ENCODE measurements around the gene ADAMTS4.

Gene ADAMTS4

GRCh38 chr1:161164901-161165610 is 33.8 kb downstream of the ADAMTS4 start:
- peaks cover 4% of the 10 kb centered on the region; the same call in 1 of the 2 replicates for H3K4me1 ChIP-seq (ENCODE audit: insufficient read depth, low read length)
- peak overlapping the region; percentile 74; the same call in 1 of the 2 replicates for H3K9ac ChIP-seq (ENCODE audit: low read depth, low read length)
- H3K36me3 ChIP-seq (ENCODE audit: insufficient read depth, low read length) = no peaks in the 10 kb centered on the region
- H3K9me3 ChIP-seq (ENCODE audit: control insufficient read depth, insufficient read depth, low read length) = no peaks in the 10 kb centered on the region

- no peak overlapping the region for H3K9ac ChIP-seq (ENCODE audit: low read depth, low read length)
- no peaks in the 10 kb centered on the region for H3K9me3 ChIP-seq (ENCODE audit: control insufficient read depth, insufficient read depth, low read length)
- H3K4me1 ChIP-seq (ENCODE audit: insufficient read depth, low read length) = peaks cover 4% of the 10 kb centered on the region; the same call in 1 of the 2 replicates
- no peaks in the 10 kb centered on the region for H3K36me3 ChIP-seq (ENCODE audit: insufficient read depth, low read length)
These were observed 35.1 kb downstream of the ADAMTS4 start for GRCh38 chr1:161163793-161164192.

GRCh38 chr1:161162806-161163205 is 36.0 kb downstream of the ADAMTS4 start:
- H3K9me3 ChIP-seq (ENCODE audit: control insufficient read depth, insufficient read depth, low read length) = no peaks in the 10 kb centered on the region
- H3K36me3 ChIP-seq (ENCODE audit: insufficient read depth, low read length) = no peaks in the 10 kb centered on the region
- no peak overlapping the region for H3K9ac ChIP-seq (ENCODE audit: low read depth, low read length)
- peaks cover 4% of the 10 kb centered on the region; the same call in 1 of the 2 replicates for H3K4me1 ChIP-seq (ENCODE audit: insufficient read depth, low read length)

- H3K9me3 ChIP-seq (ENCODE audit: control insufficient read depth, insufficient read depth, low read length) = no peaks in the 10 kb centered on the region
- no peaks in the 10 kb centered on the region for H3K36me3 ChIP-seq (ENCODE audit: insufficient read depth, low read length)
- H3K9ac ChIP-seq (ENCODE audit: low read depth, low read length) = no peak overlapping the region
- H3K4me1 ChIP-seq (ENCODE audit: insufficient read depth, low read length) = peaks cover 4% of the 10 kb centered on the region; the same call in 1 of the 2 replicates
These were observed 36.8 kb downstream of the ADAMTS4 start for GRCh38 chr1:161162052-161162451.

GRCh38 chr1:161161652-161162051 is 37.2 kb downstream of the ADAMTS4 start:
- no peaks in the 10 kb centered on the region for H3K36me3 ChIP-seq (ENCODE audit: insufficient read depth, low read length)
- H3K4me1 ChIP-seq (ENCODE audit: insufficient read depth, low read length) = peaks cover 4% of the 10 kb centered on the region; the same call in 1 of the 2 replicates
- no peaks in the 10 kb centered on the region for H3K9me3 ChIP-seq (ENCODE audit: control insufficient read depth, insufficient read depth, low read length)
- no peak overlapping the region for H3K9ac ChIP-seq (ENCODE audit: low read depth, low read length)

- peaks cover 4% of the 10 kb centered on the region; the same call in 1 of the 2 replicates for H3K4me1 ChIP-seq (ENCODE audit: insufficient read depth, low read length)
- H3K9ac ChIP-seq (ENCODE audit: low read depth, low read length) = no peak overlapping the region
- no peaks in the 10 kb centered on the region for H3K9me3 ChIP-seq (ENCODE audit: control insufficient read depth, insufficient read depth, low read length)
- no peaks in the 10 kb centered on the region for H3K36me3 ChIP-seq (ENCODE audit: insufficient read depth, low read length)
These were observed 38.1 kb downstream of the ADAMTS4 start for GRCh38 chr1:161160671-161161145.

- Histone ChIP-seq H3K9me3 (ENCODE audit: control insufficient read depth, insufficient read depth, low read length) (no peaks in the 10 kb centered on the region), H3K4me1 (ENCODE audit: insufficient read depth, low read length) (no peaks in the 10 kb centered on the region), H3K36me3 (ENCODE audit: insufficient read depth, low read length) (no peaks in the 10 kb centered on the region), H3K9ac (ENCODE audit: low read depth, low read length) (peak overlapping the region; percentile 57)
These were observed 39.0 kb downstream of the ADAMTS4 start for GRCh38 chr1:161159913-161160243.

- H3K4me1 ChIP-seq (ENCODE audit: insufficient read depth, low read length) = no peaks in the 10 kb centered on the region
- H3K9ac ChIP-seq (ENCODE audit: low read depth, low read length) = peak within 1 kb of the TSS; percentile 57
- H3K9me3 ChIP-seq (ENCODE audit: control insufficient read depth, insufficient read depth, low read length) = no peaks in the 10 kb centered on the region
- no peaks in the 10 kb centered on the region for H3K36me3 ChIP-seq (ENCODE audit: insufficient read depth, low read length)
These were observed 39.6 kb downstream of the ADAMTS4 start, which contains the start of gene USP21 for GRCh38 chr1:161159087-161159912. TSS of gene USP21 (plus strand) at chr1:161159500. CDS start at chr1:161160641, 1,141 bp downstream.

- no peaks in the 10 kb centered on the region for H3K36me3 ChIP-seq (ENCODE audit: insufficient read depth, low read length)
- no peaks in the 10 kb centered on the region for H3K4me1 ChIP-seq (ENCODE audit: insufficient read depth, low read length)
These were observed 40.4 kb downstream of the ADAMTS4 start for GRCh38 chr1:161158316-161159010.

GRCh38 chr1:161157867-161158266 is 41.0 kb downstream of the ADAMTS4 start:
- H3K9ac ChIP-seq (ENCODE audit: low read depth, low read length) = no peak overlapping the region
- H3K36me3 ChIP-seq (ENCODE audit: insufficient read depth, low read length) = no peaks in the 10 kb centered on the region
- H3K9me3 ChIP-seq (ENCODE audit: control insufficient read depth, insufficient read depth, low read length) = no peaks in the 10 kb centered on the region
- no peaks in the 10 kb centered on the region for H3K4me1 ChIP-seq (ENCODE audit: insufficient read depth, low read length)

More at GRCh38 chr1:161158316-161159010, 40.4 kb downstream of the ADAMTS4 start:
- H3K9me3 ChIP-seq (ENCODE audit: control insufficient read depth, insufficient read depth, low read length) = no peaks in the 10 kb centered on the region
- H3K9ac ChIP-seq (ENCODE audit: low read depth, low read length) = peak overlapping the region; percentile 57; the same call in 1 of the 2 replicates

GRCh38 chr1:161153682-161154337 is 45.0 kb downstream of the ADAMTS4 start, which contains the start of gene UFC1:
TSS of gene UFC1 (plus strand) at chr1:161153978. CDS start at chr1:161153998, 20 bp downstream.
- H3K36me3 ChIP-seq (ENCODE audit: insufficient read depth, low read length) = no peaks in the 10 kb centered on the region
- no peaks in the 10 kb centered on the region for H3K9me3 ChIP-seq (ENCODE audit: control insufficient read depth, insufficient read depth, low read length)
- no peaks in the 10 kb centered on the region for H3K4me1 ChIP-seq (ENCODE audit: insufficient read depth, low read length)
- H3K9ac ChIP-seq (ENCODE audit: low read depth, low read length) = peak within 1 kb of the TSS; percentile 89

GRCh38 chr1:161153176-161153575 is 45.7 kb downstream of the ADAMTS4 start:
- no peaks in the 10 kb centered on the region for H3K36me3 ChIP-seq (ENCODE audit: insufficient read depth, low read length)
- peak overlapping the region; percentile 89; the same call in 1 of the 2 replicates for H3K9ac ChIP-seq (ENCODE audit: low read depth, low read length)
- no peaks in the 10 kb centered on the region for H3K4me1 ChIP-seq (ENCODE audit: insufficient read depth, low read length)
- no peaks in the 10 kb centered on the region for H3K9me3 ChIP-seq (ENCODE audit: control insufficient read depth, insufficient read depth, low read length)

GRCh38 chr1:161145832-161146231 is 53.0 kb downstream of the ADAMTS4 start:
- Histone ChIP-seq H3K9ac (ENCODE audit: low read depth, low read length) (no peak overlapping the region), H3K4me1 (ENCODE audit: insufficient read depth, low read length) (no peaks in the 10 kb centered on the region)

More at GRCh38 chr1:161145832-161146231, 53.0 kb downstream of the ADAMTS4 start:
- no peaks in the 10 kb centered on the region for H3K9me3 ChIP-seq (ENCODE audit: control insufficient read depth, insufficient read depth, low read length)
- H3K36me3 ChIP-seq (ENCODE audit: insufficient read depth, low read length) = no peaks in the 10 kb centered on the region
